GM10266 (cell line): ENCODE measurements around the gene GALNT4.

Source experiments
- DNase-seq: peaks from one replicate; pipeline ENCODE4 v3.0.0; 2012; ENCODE audit errors: extremely low spot score
- CTCF ChIP-seq: IDR thresholded peaks from 2 replicates; pipeline ENCODE4 v1.5.1; 2012; ENCODE audit warnings: mild to moderate bottlenecking, low read depth; ENCODE audit not compliant: control insufficient read depth, insufficient read depth; ENCODE audit errors: missing control alignments

Gene GALNT4

GRCh38 chr12:89544681-89545184 is 20.1 kb upstream of the GALNT4 start:
- no peak for DNase-seq
- no peak for TF ChIP-seq CTCF

GRCh38 chr12:89544022-89544421 is 19.4 kb upstream of the GALNT4 start:
- no peak for DNase-seq
- no peak for TF ChIP-seq CTCF

GRCh38 chr12:89542912-89543592 is 18.5 kb upstream of the GALNT4 start:
- peak; percentile 56 for DNase-seq
- peak; percentile 84 for TF ChIP-seq CTCF

GRCh38 chr12:89542236-89542635 is 17.6 kb upstream of the GALNT4 start:
- no peak for DNase-seq
- no peak for TF ChIP-seq CTCF

GRCh38 chr12:89540586-89540985 is 16.0 kb upstream of the GALNT4 start:
- no peak for TF ChIP-seq CTCF
- no peak for DNase-seq

- TF ChIP-seq CTCF, result no peak
These were observed 15.0 kb upstream of the GALNT4 start for GRCh38 chr12:89539426-89540223.

GRCh38 chr12:89538897-89539296 is 14.3 kb upstream of the GALNT4 start:
- no peak for TF ChIP-seq CTCF

More at GRCh38 chr12:89539426-89540223, 15.0 kb upstream of the GALNT4 start:
- DNase-seq, result no peak

More at GRCh38 chr12:89538897-89539296, 14.3 kb upstream of the GALNT4 start:
- no peak for DNase-seq
